H1 (cell line): ENCODE results near the gene PCBP4. TPM values are rescaled to one million over a fixed set of nuclear protein-coding genes. Genes with fewer than 3 reads are reported as not detected.

Experiments
- BRCA1 ChIP-seq: IDR thresholded peaks from 2 replicates; pipeline ENCODE4 v1.6.1; 2012; ENCODE audit warnings: low read depth, low read length, improper control_type of control experiment
- SIN3A ChIP-seq, 2 experiments: IDR thresholded peaks in 1 of 2; conservative IDR thresholded peaks in 1 of 2; 2 replicates each; pipeline ENCODE4 v1.6.1; 2011 to 2012; ENCODE audit warnings: low read length in 2 of 2, improper control_type of control experiment in 1 of 2, low read depth in 1 of 2, mild to moderate bottlenecking in 1 of 2
- SP2 ChIP-seq: IDR thresholded peaks from 2 replicates; pipeline ENCODE4 v1.6.1; 2012; ENCODE audit warnings: mild to moderate bottlenecking, low read length, inconsistent platforms
- polyA plus RNA-seq, 7 experiments: library from polyadenylated mRNA; depleted of rRNA in 3 of 7; stranded (reverse) in 5 of 7; unstranded in 2 of 7; fragments of >200 nt in 5 of 7; fragments of 200-250 nt in 2 of 7; gene quantifications; 1 replicate in 5 of 7; 2 replicates in 1 of 7; 4 replicates in 1 of 7; pipeline versions ENCODE4 v1.2.1 to v1.2.3, GENCODE V29; 2011 to 2013; ENCODE audit warnings: missing spikeins in 2 of 7, mixed read lengths in 2 of 7
- total RNA-seq: library from RNA; stranded (reverse); fragmentation: NEBNext Ultra II Directional; extraction: Animal tissue kit (Norgen Biotek cat#: 25700); gene quantifications from 2 replicates; pipeline ENCODE4 v1.2.1, GENCODE V29; 2021
- TF ChIP-seq, protein P1 (sequence below): IDR thresholded peaks from 2 replicates; pipeline ENCODE4 v1.6.1; 2012; ENCODE audit warnings: inconsistent platforms

PCBP4 gene
- total and polyA plus RNA-seq, 2 of the 8 experiments (the other 6 are each of a cell fraction or from before 2014, with no cell fraction given): 16.4 to 34.1 TPM

DNA sequence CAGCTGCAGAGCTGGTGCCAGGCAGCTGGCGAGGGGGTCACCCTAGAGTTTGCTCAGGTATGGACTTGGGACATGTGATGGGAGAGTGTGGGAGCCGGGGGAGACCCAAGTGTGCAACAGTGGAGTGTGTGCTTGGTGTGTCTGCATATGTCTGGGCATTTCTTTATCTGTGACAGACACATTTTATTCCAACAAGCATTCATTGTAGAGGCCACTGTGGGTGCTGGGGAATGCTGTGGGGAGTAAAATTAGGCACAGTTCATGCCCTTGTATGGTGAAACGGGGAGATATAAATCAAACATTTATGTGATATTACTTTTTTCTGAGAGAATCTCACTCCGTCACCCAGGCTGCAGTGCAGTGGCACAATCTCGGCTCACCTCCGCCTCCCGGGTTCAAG lies 20.3 kb upstream of the PCBP4 start (continued):
- TF ChIP-seq, protein P1, sequence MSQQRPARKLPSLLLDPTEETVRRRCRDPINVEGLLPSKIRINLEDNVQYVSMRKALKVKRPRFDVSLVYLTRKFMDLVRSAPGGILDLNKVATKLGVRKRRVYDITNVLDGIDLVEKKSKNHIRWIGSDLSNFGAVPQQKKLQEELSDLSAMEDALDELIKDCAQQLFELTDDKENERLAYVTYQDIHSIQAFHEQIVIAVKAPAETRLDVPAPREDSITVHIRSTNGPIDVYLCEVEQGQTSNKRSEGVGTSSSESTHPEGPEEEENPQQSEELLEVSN: no peak
- TF ChIP-seq BRCA1: no peak
- no peak for TF ChIP-seq SIN3A (conservative IDR thresholded peaks at IDR 0.05 in 1 of 2, IDR thresholded peaks at IDR 0.05 in 1 of 2; ENCODE audit: low read depth in 1 of 2, low read length in 2 of 2)
- TF ChIP-seq SP2: no peak
- TF ChIP-seq, all 59 proteins: peak for 0
